Measurements from ENCODE around the gene FAM83D.

Gene FAM83D

DNA sequence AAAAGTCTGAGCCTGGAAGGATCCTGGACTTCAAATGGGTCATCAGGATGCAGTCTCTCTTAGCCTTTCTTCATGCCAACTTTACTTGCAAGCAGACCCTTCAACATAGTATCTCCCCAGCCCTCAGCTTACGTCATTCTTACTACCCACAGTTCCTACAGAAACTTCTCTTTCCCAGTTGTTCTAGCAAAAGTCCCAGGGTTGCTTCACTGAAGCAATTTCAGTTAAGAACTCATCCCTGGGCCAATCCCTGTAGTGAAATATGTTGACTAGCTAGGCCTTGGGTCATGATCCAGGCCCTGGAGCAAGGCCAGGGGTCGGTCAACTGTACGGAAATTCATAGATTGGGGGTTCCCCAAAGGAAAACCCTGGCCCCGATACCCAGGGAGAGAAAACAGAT lies 8.6 kb upstream of the FAM83D start:
- Histone ChIP-seq H3K27ac (no peak overlapping the region), H3K4me3 (ENCODE audit: low read depth, low read length) (no peak overlapping the region), H3K36me3 (no peaks in the 10 kb centered on the region), H3K9me3 (ENCODE audit: severe bottlenecking) (no peaks in the 10 kb centered on the region), H3K27me3 (ENCODE audit: insufficient read depth, low read depth, severe bottlenecking) (no peaks in the 10 kb centered on the region)
- TF ChIP-seq CTCF (IDR thresholded peaks at IDR 0.05; ENCODE audit: low read depth, low read length): no peak
- DNase-seq: no peak

DNA sequence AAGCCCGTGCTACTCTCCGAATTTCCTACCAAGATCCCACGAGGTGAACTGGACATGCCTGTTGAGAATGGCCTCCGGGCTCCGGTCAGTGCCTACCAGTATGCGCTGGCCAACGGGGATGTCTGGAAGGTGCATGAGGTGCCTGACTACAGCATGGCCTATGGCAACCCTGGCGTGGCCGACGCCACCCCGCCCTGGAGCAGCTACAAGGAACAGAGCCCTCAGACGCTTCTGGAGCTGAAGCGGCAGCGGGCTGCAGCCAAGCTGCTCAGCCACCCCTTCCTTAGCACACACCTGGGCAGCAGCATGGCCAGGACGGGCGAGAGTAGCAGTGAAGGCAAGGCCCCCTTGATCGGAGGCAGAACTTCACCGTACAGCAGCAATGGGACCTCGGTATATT lies 8.0 kb upstream of the FAM83D start:
- no peak overlapping the region for H3K27ac ChIP-seq
- H3K9me3 ChIP-seq (ENCODE audit: severe bottlenecking): no peaks in the 10 kb centered on the region
- DNase-seq: no peak
- H3K27me3 ChIP-seq (ENCODE audit: insufficient read depth, low read depth, severe bottlenecking): no peaks in the 10 kb centered on the region
- H3K36me3 ChIP-seq: no peaks in the 10 kb centered on the region
- TF ChIP-seq CTCF (IDR thresholded peaks at IDR 0.05; ENCODE audit: low read depth, low read length): no peak
- H3K4me3 ChIP-seq (ENCODE audit: low read depth, low read length): no peak overlapping the region

- no peak overlapping the region for H3K4me3 ChIP-seq (ENCODE audit: low read depth, low read length)
- H3K9me3 ChIP-seq (ENCODE audit: severe bottlenecking): no peaks in the 10 kb centered on the region
- no peak overlapping the region for H3K27ac ChIP-seq
- TF ChIP-seq CTCF (IDR thresholded peaks at IDR 0.05; ENCODE audit: low read depth, low read length): no peak
- no peaks in the 10 kb centered on the region for H3K27me3 ChIP-seq (ENCODE audit: insufficient read depth, low read depth, severe bottlenecking)
- DNase-seq: no peak
- no peaks in the 10 kb centered on the region for H3K36me3 ChIP-seq
Observed at GRCh38 chr20:38919683-38920082, 6.5 kb upstream of the FAM83D start.

DNA sequence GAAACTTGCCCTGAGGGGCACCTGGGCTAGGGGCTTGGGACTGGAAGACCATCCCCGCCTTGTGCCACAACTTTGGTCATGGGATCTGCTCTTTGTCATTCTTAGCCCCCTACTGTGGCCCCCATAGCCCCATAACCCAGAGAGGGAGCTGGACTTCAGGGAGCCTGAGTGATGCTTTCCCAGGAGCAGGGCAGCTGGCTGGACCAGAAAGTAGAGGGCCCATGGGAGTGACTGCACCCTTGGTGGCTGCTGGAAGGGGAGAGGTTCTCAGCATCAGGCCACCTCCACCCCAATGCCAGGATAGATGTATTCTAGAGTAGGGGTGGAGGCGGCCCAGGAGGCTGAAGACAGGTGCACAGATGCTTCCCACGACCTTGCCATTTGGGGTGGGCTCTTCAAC lies 5.8 kb upstream of the FAM83D start:
- DNase-seq: no peak
- no peak for TF ChIP-seq CTCF (IDR thresholded peaks at IDR 0.05; ENCODE audit: low read depth, low read length)

GRCh38 chr20:38920851-38921250 lies 5.4 kb upstream of the FAM83D start:
- Histone ChIP-seq H3K36me3 (no peaks in the 10 kb centered on the region), H3K9me3 (ENCODE audit: severe bottlenecking) (peaks cover 5% of the 10 kb centered on the region), H3K4me3 (ENCODE audit: low read depth, low read length) (no peak overlapping the region), H3K27me3 (ENCODE audit: insufficient read depth, low read depth, severe bottlenecking) (no peaks in the 10 kb centered on the region), H3K27ac (no peak overlapping the region)
- TF ChIP-seq CTCF (IDR thresholded peaks at IDR 0.05; ENCODE audit: low read depth, low read length): no peak
- DNase-seq: no peak

More for the DNA sequence above, 5.8 kb upstream of the FAM83D start:
- Histone ChIP-seq H3K4me3 (ENCODE audit: low read depth, low read length) (no peak overlapping the region), H3K9me3 (ENCODE audit: severe bottlenecking) (peaks cover under 1% of the 10 kb centered on the region), H3K27ac (no peak overlapping the region), H3K36me3 (no peaks in the 10 kb centered on the region), H3K27me3 (ENCODE audit: insufficient read depth, low read depth, severe bottlenecking) (no peaks in the 10 kb centered on the region)

DNA sequence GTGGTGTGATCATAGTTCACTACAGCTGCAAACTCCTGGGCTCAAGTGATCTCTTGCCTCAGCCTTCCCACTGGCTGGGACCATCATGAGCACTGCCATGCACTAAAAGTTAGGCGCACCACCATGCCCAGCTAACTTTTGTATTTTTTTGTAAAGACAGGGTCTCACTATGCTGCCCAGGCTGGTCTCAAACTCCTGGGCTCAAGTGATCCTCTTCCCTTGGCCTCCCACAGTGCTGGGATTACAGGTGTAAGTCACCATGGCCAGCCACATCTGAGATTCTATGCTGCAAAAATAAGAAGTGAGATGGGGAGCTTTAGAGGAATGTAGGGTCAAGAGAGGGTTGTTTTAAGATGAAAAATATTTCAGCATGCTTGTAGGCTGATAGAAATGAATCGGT lies 1.5 kb upstream of the FAM83D start:
- no peak overlapping the region for H3K27ac ChIP-seq
- no peaks in the 10 kb centered on the region for H3K27me3 ChIP-seq (ENCODE audit: insufficient read depth, low read depth, severe bottlenecking)
- no peak overlapping the region for H3K4me3 ChIP-seq (ENCODE audit: low read depth, low read length)
- TF ChIP-seq CTCF (IDR thresholded peaks at IDR 0.05; ENCODE audit: low read depth, low read length): no peak
- peaks cover 21% of the 10 kb centered on the region for H3K36me3 ChIP-seq
- peaks cover 6% of the 10 kb centered on the region for H3K9me3 ChIP-seq (ENCODE audit: severe bottlenecking)
- DNase-seq: no peak

All from WERI-Rb-1 (cell line).